Hepatocyte (in vitro differentiated cells): ENCODE data around the gene RNF39. TPM values are rescaled to one million over a fixed set of nuclear protein-coding genes. Genes with fewer than 3 reads are reported as not detected.

Source experiments
- DNase-seq: peaks from one replicate; pipeline ENCODE4 v3.0.0-alpha.2; 2016; ENCODE audit warnings: low spot score
- H2AFZ ChIP-seq: fragments of 200-600 bp; sonication (generic); 2 replicates; pipeline ENCODE4 v1.6.0; 2016; ENCODE audit warnings: antibody characterized with exemption, mild to moderate bottlenecking
- H3K27ac ChIP-seq: fragments of 200-600 bp; sonication (generic); 2 replicates; pipeline ENCODE4 v1.5.1; 2016; ENCODE audit warnings: mild to moderate bottlenecking
- H3K27me3 ChIP-seq: fragments of 200-600 bp; sonication (generic); 2 replicates; pipeline ENCODE4 v1.6.1; 2016
- H3K36me3 ChIP-seq: fragments of 200-600 bp; sonication (generic); replicated peaks from 2 replicates; pipeline ENCODE4 v1.5.1; 2016; ENCODE audit warnings: low read depth; ENCODE audit not compliant: insufficient read depth
- H3K4me1 ChIP-seq: fragments of 200-600 bp; sonication (generic); 2 replicates; pipeline ENCODE4 v1.5.1; 2016; ENCODE audit warnings: mild to moderate bottlenecking, moderate library complexity; ENCODE audit not compliant: insufficient read depth
- H3K4me2 ChIP-seq: fragments of 200-600 bp; sonication (generic); 2 replicates; pipeline ENCODE4 v1.6.0; 2016
- H3K4me3 ChIP-seq: fragments of 200-600 bp; sonication (generic); 2 replicates; pipeline ENCODE4 v1.5.1; 2016; ENCODE audit warnings: mild to moderate bottlenecking
- H3K79me2 ChIP-seq: fragments of 200-600 bp; sonication (generic); 2 replicates; pipeline ENCODE4 v1.6.0; 2017; ENCODE audit warnings: mild to moderate bottlenecking
- H3K9me2 ChIP-seq: fragments of 200-600 bp; sonication (generic); replicated peaks from 2 replicates; pipeline ENCODE4 v1.6.0; 2017; ENCODE audit warnings: mild to moderate bottlenecking; ENCODE audit not compliant: insufficient read depth
- H3K9me3 ChIP-seq: fragments of 200-600 bp; sonication (generic); 2 replicates; pipeline ENCODE4 v1.5.1; 2016; ENCODE audit warnings: low read depth, mild to moderate bottlenecking
- H4K20me1 ChIP-seq: fragments of 200-600 bp; sonication (generic); 2 replicates; pipeline ENCODE4 v1.6.0; 2016; ENCODE audit warnings: mild to moderate bottlenecking; ENCODE audit not compliant: insufficient read depth, poor library complexity, severe bottlenecking
- EZH2 ChIP-seq: fragments of 200-600 bp; sonication (generic); IDR thresholded peaks from 2 replicates; pipeline ENCODE4 v1.6.1; 2016; ENCODE audit warnings: antibody characterized with exemption, mild to moderate bottlenecking, borderline replicate concordance
- EZH2phosphoT487 ChIP-seq: fragments of 200-600 bp; sonication (generic); IDR thresholded peaks from one replicate; pipeline ENCODE4 v1.6.1; 2018; ENCODE audit warnings: antibody characterized with exemption, mild to moderate bottlenecking, low read depth, moderate library complexity; ENCODE audit not compliant: unreplicated experiment, severe bottlenecking
- WGBS: methylation state at CpG from one replicate; pipeline ENCODE4 v1.1.6; 2016; ENCODE audit warnings: low lambda C conversion rate; ENCODE audit errors: missing lambda C conversion rate; 5-methylcytosine and 5-hydroxymethylcytosine counted together
- polyA plus RNA-seq: library from polyadenylated mRNA; unstranded; fragments of >200 nt; fragmentation: Nextera tagmentation; extraction: Ambion mirVana; gene quantifications from 2 replicates; pipeline ENCODE4 v1.2.1, GENCODE V29; 2016
- total RNA-seq: library from RNA; depleted of rRNA; stranded (reverse); fragments of >200 nt; gene quantifications from 2 replicates; pipeline ENCODE4 v1.2.3, GENCODE V29; 2014
- TF ChIP-seq, protein P1 (sequence below): fragments of 200-600 bp; sonication (generic); IDR thresholded peaks from 2 replicates; pipeline ENCODE4 v1.5.1; 2016; ENCODE audit warnings: antibody characterized with exemption, mild to moderate bottlenecking; ENCODE audit not compliant: poor library complexity

Gene RNF39
- total and polyA plus RNA-seq, 2 experiments from 2014 or later, result 0.73 to 3.3 TPM

DNA sequence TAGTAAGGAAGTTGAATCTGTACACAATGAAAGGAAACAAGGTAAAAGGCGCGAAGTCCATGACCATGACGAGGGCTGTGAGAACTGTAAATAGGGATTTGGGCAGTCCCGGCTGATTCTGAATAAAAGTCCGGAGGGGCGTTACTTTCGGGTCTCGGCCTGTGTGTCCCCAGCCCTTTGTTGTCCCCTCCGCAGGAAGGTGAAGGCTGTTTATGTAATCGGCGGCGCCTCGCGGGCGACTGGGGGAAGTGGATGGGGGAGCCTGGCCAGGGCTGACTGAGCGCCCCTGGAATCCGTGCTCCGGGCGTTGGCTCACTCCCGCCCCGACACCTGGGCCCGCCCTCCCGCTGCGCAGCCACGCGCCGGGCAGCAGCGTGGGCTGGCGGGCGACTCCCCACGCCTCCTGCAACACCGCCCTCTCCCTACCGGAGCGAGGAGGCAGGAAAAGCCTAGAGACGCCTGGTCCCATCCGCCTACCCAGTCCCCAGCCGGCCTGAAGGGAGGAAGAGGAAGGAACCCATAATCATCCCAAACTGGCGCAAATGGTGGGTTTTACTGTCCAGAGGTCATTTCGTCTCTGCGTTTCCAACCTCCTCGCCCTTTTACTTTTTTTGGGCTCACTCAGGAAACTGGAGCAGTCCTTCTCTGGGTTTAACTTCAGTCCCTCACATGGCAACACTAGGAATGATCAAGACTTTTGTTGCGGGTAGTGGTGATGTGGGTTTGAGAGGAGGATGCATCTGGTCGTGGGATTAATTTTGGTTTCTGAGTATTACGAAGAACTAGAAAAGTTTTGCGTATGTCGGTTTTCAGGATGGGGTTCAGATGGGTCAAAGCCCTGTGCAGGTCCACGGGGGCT is 25.2 kb upstream of the RNF39 start:
- WGBS, result 9% methylated on average over 31 of the region's 47 CpGs
- TF ChIP-seq EZH2 (peak; percentile 51), EZH2phosphoT487 (no peak)
- TF ChIP-seq, protein P1, sequence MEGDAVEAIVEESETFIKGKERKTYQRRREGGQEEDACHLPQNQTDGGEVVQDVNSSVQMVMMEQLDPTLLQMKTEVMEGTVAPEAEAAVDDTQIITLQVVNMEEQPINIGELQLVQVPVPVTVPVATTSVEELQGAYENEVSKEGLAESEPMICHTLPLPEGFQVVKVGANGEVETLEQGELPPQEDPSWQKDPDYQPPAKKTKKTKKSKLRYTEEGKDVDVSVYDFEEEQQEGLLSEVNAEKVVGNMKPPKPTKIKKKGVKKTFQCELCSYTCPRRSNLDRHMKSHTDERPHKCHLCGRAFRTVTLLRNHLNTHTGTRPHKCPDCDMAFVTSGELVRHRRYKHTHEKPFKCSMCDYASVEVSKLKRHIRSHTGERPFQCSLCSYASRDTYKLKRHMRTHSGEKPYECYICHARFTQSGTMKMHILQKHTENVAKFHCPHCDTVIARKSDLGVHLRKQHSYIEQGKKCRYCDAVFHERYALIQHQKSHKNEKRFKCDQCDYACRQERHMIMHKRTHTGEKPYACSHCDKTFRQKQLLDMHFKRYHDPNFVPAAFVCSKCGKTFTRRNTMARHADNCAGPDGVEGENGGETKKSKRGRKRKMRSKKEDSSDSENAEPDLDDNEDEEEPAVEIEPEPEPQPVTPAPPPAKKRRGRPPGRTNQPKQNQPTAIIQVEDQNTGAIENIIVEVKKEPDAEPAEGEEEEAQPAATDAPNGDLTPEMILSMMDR, result peak; percentile 16
- Histone ChIP-seq H3K79me2 (no peaks in the 10 kb centered on the region), H3K4me3 (peak overlapping the region; percentile 28), H3K36me3 (no peaks in the 10 kb centered on the region), H4K20me1 (no peaks in the 10 kb centered on the region), H3K9me3 (no peaks in the 10 kb centered on the region), H3K9me2 (no peaks in the 10 kb centered on the region), H3K4me1 (peaks cover 22% of the 10 kb centered on the region), H3K4me2 (peak overlapping the region; percentile 83), H2AFZ (peak overlapping the region; percentile 37), H3K27ac (peak overlapping the region; percentile 51), H3K27me3 (peaks cover 48% of the 10 kb centered on the region)
- DNase-seq, result peak; percentile 80

DNA sequence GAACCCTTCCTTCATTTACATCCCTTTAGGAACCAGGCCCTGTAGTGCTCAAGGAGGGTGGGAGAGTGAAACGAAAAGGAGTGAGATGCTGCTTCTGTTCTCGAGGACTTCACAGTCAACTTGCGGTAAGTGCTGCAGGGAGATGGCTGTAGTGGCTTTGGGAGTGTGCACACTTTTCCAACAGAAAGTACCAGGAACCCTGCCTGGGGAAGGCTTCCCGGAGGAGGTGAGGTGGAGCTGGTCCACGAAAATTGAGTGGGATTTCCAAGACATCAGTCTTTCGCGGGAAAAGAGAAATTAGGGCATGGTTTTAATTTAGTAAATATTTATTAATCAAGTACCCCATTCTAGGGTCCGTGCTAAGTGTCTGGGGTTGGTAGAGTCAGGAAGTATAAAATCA is 24.6 kb upstream of the RNF39 start:
- no peak for TF ChIP-seq EZH2
- TF ChIP-seq EZH2phosphoT487, result no peak
- TF ChIP-seq, protein P1, result no peak
- DNase-seq, result no peak
- Histone ChIP-seq H3K27ac (peak overlapping the region; percentile 43), H3K79me2 (no peaks in the 10 kb centered on the region), H3K9me3 (no peaks in the 10 kb centered on the region), H3K4me1 (peaks cover 24% of the 10 kb centered on the region), H2AFZ (peak overlapping the region; percentile 37), H3K4me2 (peak overlapping the region; percentile 83), H3K4me3 (no peak overlapping the region), H3K9me2 (no peaks in the 10 kb centered on the region), H3K36me3 (no peaks in the 10 kb centered on the region), H3K27me3 (peaks cover 47% of the 10 kb centered on the region), H4K20me1 (no peaks in the 10 kb centered on the region)
- 34% methylated on average over 8 of the region's 8 CpGs for WGBS

DNA sequence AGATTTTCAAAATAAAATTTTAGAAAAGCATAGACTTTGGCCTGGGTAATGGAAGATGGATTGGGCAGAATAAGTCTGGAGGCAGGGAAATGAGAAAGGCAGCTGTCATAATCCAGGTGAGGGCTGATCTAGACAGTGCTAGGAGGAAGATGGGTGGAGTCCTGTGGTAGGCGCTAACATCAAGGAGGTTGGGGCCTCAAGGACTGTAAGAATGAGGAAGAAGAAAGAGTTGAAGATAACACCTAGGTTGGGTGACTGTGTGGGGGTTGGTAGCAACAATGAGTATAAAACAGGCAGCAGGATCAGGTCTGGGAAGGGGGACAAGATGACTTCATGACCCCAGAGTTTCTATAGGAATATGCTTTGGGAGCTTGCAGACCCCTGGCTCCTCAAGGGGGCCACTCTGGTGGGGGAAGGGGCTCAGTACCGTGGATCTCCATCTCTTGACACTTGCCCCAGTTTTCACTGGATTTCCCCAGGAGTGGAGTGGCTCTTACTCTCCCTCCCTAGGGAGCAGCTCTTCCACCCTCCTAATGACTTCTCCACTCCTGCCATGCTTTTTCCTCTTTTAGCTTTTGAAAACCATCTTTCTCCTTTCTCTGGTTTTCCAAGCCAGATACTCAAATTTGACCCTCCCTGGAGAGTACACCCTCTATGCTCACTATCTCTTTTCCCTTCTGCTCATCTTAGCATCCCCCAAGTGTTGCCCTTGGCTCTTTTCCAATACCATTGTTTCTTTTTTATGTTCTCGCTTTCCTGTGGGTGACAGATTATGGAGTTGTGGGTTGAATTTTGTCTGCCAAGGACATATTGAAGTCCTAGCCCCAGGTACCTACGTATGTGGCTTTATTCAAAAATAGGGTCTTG is 22.6 kb upstream of the RNF39 start:
- H3K27me3 ChIP-seq, result peaks cover 57% of the 10 kb centered on the region
- no peaks in the 10 kb centered on the region for H3K9me3 ChIP-seq
- WGBS, result 66% methylated on average over 4 of the region's 4 CpGs
- no peaks in the 10 kb centered on the region for H3K79me2 ChIP-seq
- H4K20me1 ChIP-seq, result no peaks in the 10 kb centered on the region
- H3K4me1 ChIP-seq, result peaks cover 24% of the 10 kb centered on the region
- H3K27ac ChIP-seq, result no peak overlapping the region
- no peak overlapping the region for H3K4me3 ChIP-seq
- no peak overlapping the region for H2AFZ ChIP-seq
- H3K9me2 ChIP-seq, result no peaks in the 10 kb centered on the region
- TF ChIP-seq EZH2 (no peak), EZH2phosphoT487 (no peak)
- TF ChIP-seq, protein P1, result no peak
- DNase-seq, result peak; percentile 59
- H3K4me2 ChIP-seq, result no peak overlapping the region
- H3K36me3 ChIP-seq, result no peaks in the 10 kb centered on the region
